CD4-positive, alpha-beta memory T cell (primary cell): Measurements from ENCODE around the gene BIRC7. TPM values are rescaled to one million over a fixed set of nuclear protein-coding genes. Genes with fewer than 3 reads are reported as not detected.

Experiments
- CTCF ChIA-PET: fragments of 350-600 bp; sonication (Branson Sonifier 250); formaldehyde crosslinking; loops from one replicate; lab custom pipeline; 2021; ENCODE audit warnings: inconsistent platforms; ENCODE audit not compliant: partially characterized antibody; lab: Charles Lee
- POLR2A ChIA-PET: fragments of 350-600 bp; sonication (Branson Sonifier 250); formaldehyde crosslinking; loops from one replicate; lab custom pipeline; 2021; ENCODE audit not compliant: partially characterized antibody; lab: Charles Lee
- DNase-seq, 5 donors: peaks; one replicate each; pipeline versions ENCODE4 v3.0.0 to v3.0.0-alpha.2; 2020 to 2022; ENCODE audit warnings: mixed read lengths in 1 of 5
- H3K27ac ChIP-seq: one replicate; pipeline ENCODE4 v1.7.0; 2013; ENCODE audit warnings: low read depth, low read length
- H3K27me3 ChIP-seq: 2 replicates; pipeline ENCODE4 v1.7.0; 2013; ENCODE audit warnings: mild to moderate bottlenecking, low read length, moderate library complexity; ENCODE audit not compliant: insufficient read depth
- H3K36me3 ChIP-seq: 2 replicates; pipeline ENCODE4 v1.7.0; 2013; ENCODE audit warnings: mild to moderate bottlenecking, low read length, moderate library complexity; ENCODE audit not compliant: insufficient read depth
- H3K4me1 ChIP-seq: 2 replicates; pipeline ENCODE4 v1.7.0; 2013; ENCODE audit warnings: mild to moderate bottlenecking, low read length, moderate library complexity; ENCODE audit not compliant: insufficient read depth
- H3K4me3 ChIP-seq, 2 donors: one replicate each; pipeline ENCODE4 v1.7.0; 2013; ENCODE audit warnings: low read length in 2 of 2, mild to moderate bottlenecking in 1 of 2
- H3K9me3 ChIP-seq, 2 donors: one replicate each; pipeline ENCODE4 v1.7.0; 2013; ENCODE audit warnings: low read length in 2 of 2, control low read depth in 1 of 2; ENCODE audit not compliant: control insufficient read depth in 1 of 2
- H3K27ac Mint-ChIP-seq, 7 donors: one replicate each; pipeline ENCODE4 v1.8.0; 2020 to 2021; ENCODE audit warnings: mixed read lengths in 7 of 7, mild to moderate bottlenecking in 6 of 7, inconsistent platforms in 3 of 7, moderate library complexity in 3 of 7
- H3K27me3 Mint-ChIP-seq, 2 donors: one replicate each; pipeline ENCODE4 v1.8.0; 2020 to 2021; ENCODE audit warnings: mixed read lengths in 2 of 2
- H3K36me3 Mint-ChIP-seq, 2 donors: one replicate each; pipeline ENCODE4 v1.8.0; 2020 to 2021; ENCODE audit warnings: mixed read lengths in 2 of 2, inconsistent platforms in 1 of 2, mild to moderate bottlenecking in 1 of 2
- H3K4me1 Mint-ChIP-seq, 4 donors: one replicate each; pipeline ENCODE4 v1.8.0; 2020 to 2021; ENCODE audit warnings: mixed read lengths in 4 of 4, mild to moderate bottlenecking in 1 of 4
- H3K4me3 Mint-ChIP-seq, 8 donors: one replicate each; pipeline ENCODE4 v1.8.0; 2020 to 2021; ENCODE audit warnings: mixed read lengths in 8 of 8, mild to moderate bottlenecking in 7 of 8, moderate library complexity in 6 of 8, inconsistent platforms in 3 of 8
- H3K9me3 Mint-ChIP-seq, 8 donors: one replicate each; pipeline ENCODE4 v1.8.0; 2020 to 2021; ENCODE audit warnings: mixed read lengths in 8 of 8, mild to moderate bottlenecking in 5 of 8, inconsistent platforms in 3 of 8, moderate library complexity in 1 of 8
- intact Hi-C: fragments of 100-400 bp; cut with micrococcal nuclease; formaldehyde crosslinking; loops from one replicate; pipeline ENCODE4 v1.15.1; 2023
- polyA plus RNA-seq, 2 donors: library from polyadenylated mRNA; unstranded; fragments of 300-500 nt; fragmentation: Illumina TruSeq; gene quantifications; one replicate each; pipeline ENCODE4 v1.2.3, GENCODE V29; 2021
- total RNA-seq, 2 experiments: library from RNA; stranded (reverse); gene quantifications; one replicate each; pipeline ENCODE4 v1.2.3, GENCODE V29; 2021

BIRC7 gene
- total and polyA plus RNA-seq, 4 experiments from 2014 or later, result not detected

GRCh38 chr20:63242736-63243135 is 7.0 kb downstream of the BIRC7 start:
- no peaks in the 10 kb centered on the region for H3K36me3 ChIP-seq
- Mint-ChIP-seq H3K27ac (no peak overlapping the region), H3K36me3 (no peaks in the 10 kb centered on the region), H3K27me3 (peaks cover 4 to 13% of the 10 kb centered on the region in 2 donors), H3K4me3 (no peak overlapping the region), H3K4me1 (no peaks in the 10 kb centered on the region), H3K9me3 (no peaks in the 10 kb centered on the region)
- POLR2A ChIA-PET, result no interaction called here
- CTCF ChIA-PET, result no interaction called here
- no peaks in the 10 kb centered on the region for H3K9me3 ChIP-seq
- no peak overlapping the region for H3K27ac ChIP-seq
- no peaks in the 10 kb centered on the region for H3K27me3 ChIP-seq
- no peaks in the 10 kb centered on the region for H3K4me1 ChIP-seq
- no peak for DNase-seq
- no peak overlapping the region for H3K4me3 ChIP-seq
- intact Hi-C loops, result no loop called here

- POLR2A ChIA-PET, result no interaction called here
- Mint-ChIP-seq H3K4me1 (no peaks in the 10 kb centered on the region), H3K27ac (no peak overlapping the region), H3K27me3 (peaks cover 6 to 18% of the 10 kb centered on the region in 2 donors), H3K36me3 (no peaks in the 10 kb centered on the region), H3K9me3 (no peaks in the 10 kb centered on the region), H3K4me3 (no peak overlapping the region)
- H3K4me3 ChIP-seq, result no peak overlapping the region
- intact Hi-C loops, result no loop called here
- no peaks in the 10 kb centered on the region for H3K27me3 ChIP-seq
- H3K4me1 ChIP-seq, result no peaks in the 10 kb centered on the region
- H3K36me3 ChIP-seq, result no peaks in the 10 kb centered on the region
- CTCF ChIA-PET, result no interaction called here
- no peak overlapping the region for H3K27ac ChIP-seq
- no peak for DNase-seq
- no peaks in the 10 kb centered on the region for H3K9me3 ChIP-seq
Measured at GRCh38 chr20:63243604-63244247, 8.0 kb downstream of the BIRC7 start.

DNA sequence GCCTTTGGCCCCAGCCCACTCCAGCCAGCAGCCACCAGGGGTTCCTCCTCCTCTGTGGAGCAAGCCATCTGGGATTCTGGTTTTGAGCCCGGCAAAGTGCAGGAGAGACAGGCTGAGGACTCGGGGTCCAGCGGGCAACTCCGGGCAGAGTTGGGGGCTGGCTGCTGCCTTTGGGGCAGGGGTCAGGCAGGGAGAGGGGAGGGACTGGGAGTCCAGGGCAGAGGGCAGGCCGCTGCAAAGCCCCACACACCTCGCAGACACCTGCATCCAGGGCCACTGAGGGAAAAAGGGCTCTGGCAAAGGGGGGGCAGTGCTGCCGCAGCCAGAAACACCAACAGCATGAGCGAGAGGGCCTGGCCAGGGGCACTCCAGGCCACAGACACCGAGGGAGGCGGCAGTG is 8.8 kb downstream of the BIRC7 start:
- intact Hi-C loops, result no loop called here
- Histone ChIP-seq H3K36me3 (no peaks in the 10 kb centered on the region), H3K9me3 (no peaks in the 10 kb centered on the region), H3K4me3 (no peak overlapping the region), H3K27me3 (no peaks in the 10 kb centered on the region), H3K27ac (no peak overlapping the region), H3K4me1 (no peaks in the 10 kb centered on the region)
- H3K36me3 Mint-ChIP-seq, result no peaks in the 10 kb centered on the region
- H3K27me3 Mint-ChIP-seq, result peaks cover 6 to 18% of the 10 kb centered on the region in 2 donors
- H3K9me3 Mint-ChIP-seq, result no peaks in the 10 kb centered on the region
- DNase-seq, result no peak
- H3K4me1 Mint-ChIP-seq, result no peaks in the 10 kb centered on the region
- H3K27ac Mint-ChIP-seq, result no peak overlapping the region
- no peak overlapping the region for H3K4me3 Mint-ChIP-seq
- ChIA-PET CTCF (no interaction called here), POLR2A (no interaction called here)

- Histone ChIP-seq H3K27ac (no peak overlapping the region), H3K9me3 (no peaks in the 10 kb centered on the region), H3K36me3 (no peaks in the 10 kb centered on the region), H3K4me3 (no peak overlapping the region), H3K27me3 (no peaks in the 10 kb centered on the region), H3K4me1 (no peaks in the 10 kb centered on the region)
- Mint-ChIP-seq H3K27ac (no peak overlapping the region), H3K4me1 (no peaks in the 10 kb centered on the region), H3K9me3 (no peaks in the 10 kb centered on the region), H3K27me3 (peaks cover 13 to 27% of the 10 kb centered on the region in 2 donors), H3K36me3 (no peaks in the 10 kb centered on the region), H3K4me3 (no peak overlapping the region)
- ChIA-PET POLR2A (no interaction called here), CTCF (interaction anchor here (1.2 kb wide), 1 partner anchor 23 kb away, joined by 3 read pairs; no protein-coding TSS in a partner anchor)
- no peak for DNase-seq
- intact Hi-C loops, result no loop called here
Measured at GRCh38 chr20:63246490-63247288, 11.0 kb downstream of the BIRC7 start.

DNA sequence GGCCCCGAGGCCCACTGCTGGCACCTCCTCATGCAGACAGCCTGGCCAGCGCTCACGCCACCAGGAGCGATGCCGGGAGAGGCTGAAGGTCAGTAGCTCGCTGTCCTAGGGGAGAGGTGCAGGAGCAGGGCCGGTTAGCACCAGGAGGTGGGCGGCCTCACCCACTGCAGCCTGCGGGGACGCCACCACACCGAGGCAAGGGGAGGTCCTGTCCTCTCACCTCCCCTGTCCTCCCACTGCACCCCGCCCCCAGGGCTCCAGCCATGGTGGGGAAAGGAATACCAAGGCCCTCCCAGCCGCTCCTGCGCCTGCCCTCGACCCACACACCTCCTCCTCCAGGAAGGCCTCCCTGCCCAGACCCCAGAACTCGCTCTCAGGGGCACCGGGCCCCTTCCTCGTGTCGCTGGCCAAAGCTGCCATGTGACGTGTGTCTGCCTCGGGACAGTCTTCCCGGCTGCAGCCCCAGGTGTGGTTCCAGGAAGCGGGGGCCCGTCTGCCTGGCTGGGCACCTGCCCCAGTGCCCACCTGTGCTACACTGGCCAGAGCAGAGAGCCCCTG is 12.0 kb downstream of the BIRC7 start:
- ChIA-PET POLR2A (no interaction called here), CTCF (no interaction called here)

DNA sequence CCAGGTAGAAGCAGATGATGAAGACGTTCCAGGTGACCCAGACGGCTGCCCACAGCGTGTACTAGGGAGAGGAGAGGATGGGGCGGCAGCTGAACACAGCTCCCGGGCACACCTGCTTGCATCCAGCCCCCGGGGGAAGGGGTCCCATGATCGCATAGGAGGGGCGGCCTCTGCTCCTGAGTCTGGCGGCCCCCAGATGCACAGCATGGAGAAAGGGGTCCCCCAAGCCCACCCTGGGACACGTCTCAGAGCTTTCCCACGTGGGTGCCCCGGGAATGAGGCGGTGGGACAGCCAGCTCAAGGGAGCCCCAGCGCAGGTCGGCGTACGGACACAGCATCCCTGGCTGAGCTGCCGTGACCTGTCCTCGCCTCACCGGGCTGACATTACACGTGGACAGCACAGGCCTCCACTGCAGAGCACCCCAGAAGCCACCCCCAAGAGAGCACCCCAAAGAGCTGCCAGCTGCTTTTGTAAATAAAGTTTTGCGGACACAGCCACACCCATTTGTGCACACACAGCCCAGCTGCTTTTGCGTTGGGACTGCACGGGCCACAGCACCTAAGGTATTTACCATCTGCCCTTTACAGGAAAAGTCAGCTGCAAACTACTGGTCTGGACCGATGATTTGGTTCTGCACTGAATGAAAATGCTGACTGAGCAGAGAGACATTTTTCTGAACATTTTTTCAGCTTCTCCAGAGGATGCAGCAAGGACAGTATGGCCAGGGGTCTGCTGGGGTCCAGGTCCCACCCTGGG is 13.3 kb downstream of the BIRC7 start:
- DNase-seq, result no peak
- peaks cover 0 to 4% (median 0%) of the 10 kb centered on the region in 8 donors for H3K9me3 Mint-ChIP-seq
- H3K4me1 Mint-ChIP-seq, result peaks cover 4 to 7% (median 6%) of the 10 kb centered on the region in 4 donors
- Histone ChIP-seq H3K4me3 (no peak overlapping the region), H3K27ac (no peak overlapping the region), H3K36me3 (no peaks in the 10 kb centered on the region), H3K9me3 (no peaks in the 10 kb centered on the region), H3K4me1 (peaks cover 8% of the 10 kb centered on the region), H3K27me3 (peaks cover 12% of the 10 kb centered on the region)
- ChIA-PET POLR2A (no interaction called here), CTCF (no interaction called here)
- peaks cover 22 to 28% of the 10 kb centered on the region in 2 donors for H3K27me3 Mint-ChIP-seq
- no peak overlapping the region for H3K4me3 Mint-ChIP-seq
- intact Hi-C loops, result no loop called here
- no peak overlapping the region for H3K27ac Mint-ChIP-seq
- H3K36me3 Mint-ChIP-seq, result no peaks in the 10 kb centered on the region

More for the DNA sequence above, 12.0 kb downstream of the BIRC7 start:
- DNase-seq, result no peak
- peaks cover 5% of the 10 kb centered on the region for H3K27me3 ChIP-seq
- no peaks in the 10 kb centered on the region for H3K4me1 ChIP-seq
- no peaks in the 10 kb centered on the region for H3K36me3 ChIP-seq
- H3K4me1 Mint-ChIP-seq, result peaks cover 2% of the 10 kb centered on the region in 4 donors
- H3K27me3 Mint-ChIP-seq, result peaks cover 15 to 27% of the 10 kb centered on the region in 2 donors
- H3K36me3 Mint-ChIP-seq, result no peaks in the 10 kb centered on the region
- H3K27ac Mint-ChIP-seq, result no peak overlapping the region
- no peaks in the 10 kb centered on the region for H3K9me3 ChIP-seq
- H3K4me3 Mint-ChIP-seq, result no peak overlapping the region
- intact Hi-C loops, result no loop called here
- peaks cover 0 to 1% (median 0%) of the 10 kb centered on the region in 8 donors for H3K9me3 Mint-ChIP-seq
- no peak overlapping the region for H3K27ac ChIP-seq
- H3K4me3 ChIP-seq, result no peak overlapping the region

GRCh38 chr20:63249891-63250290 is 14.2 kb downstream of the BIRC7 start:
- H3K27ac Mint-ChIP-seq, result no peak overlapping the region
- H3K27ac ChIP-seq, result no peak overlapping the region
- H3K4me1 ChIP-seq, result peaks cover 8% of the 10 kb centered on the region
- H3K9me3 Mint-ChIP-seq, result peaks cover 0 to 4% (median 0%) of the 10 kb centered on the region in 8 donors
- ChIA-PET CTCF (no interaction called here), POLR2A (no interaction called here)
- no peak overlapping the region for H3K4me3 Mint-ChIP-seq
- H3K27me3 Mint-ChIP-seq, result peaks cover 20 to 27% of the 10 kb centered on the region in 2 donors
- H3K4me3 ChIP-seq, result no peak overlapping the region
- no peaks in the 10 kb centered on the region for H3K36me3 ChIP-seq
- intact Hi-C loops, result no loop called here
- no peaks in the 10 kb centered on the region for H3K9me3 ChIP-seq
- no peak for DNase-seq
- peaks cover 4 to 7% (median 6%) of the 10 kb centered on the region in 4 donors for H3K4me1 Mint-ChIP-seq
- H3K27me3 ChIP-seq, result peaks cover 12% of the 10 kb centered on the region
- H3K36me3 Mint-ChIP-seq, result no peaks in the 10 kb centered on the region
